GM12864 (cell line): ENCODE measurements around the gene CHST7.

Experiments used
- DNase-seq: peaks from one replicate; pipeline ENCODE4 v3.0.0-alpha.2; 2011; ENCODE audit warnings: low read depth
- H3K4me3 ChIP-seq: 2 replicates; pipeline ENCODE4 v1.5.1; 2011; ENCODE audit warnings: mild to moderate bottlenecking, low read depth, low read length, control low read depth
- CTCF ChIP-seq: IDR thresholded peaks from 2 replicates; pipeline ENCODE4 v1.5.1; 2011; ENCODE audit warnings: low read depth, mild to moderate bottlenecking, moderate library complexity, low read length, control low read depth, inconsistent platforms; ENCODE audit errors: missing control alignments

Gene CHST7

DNA sequence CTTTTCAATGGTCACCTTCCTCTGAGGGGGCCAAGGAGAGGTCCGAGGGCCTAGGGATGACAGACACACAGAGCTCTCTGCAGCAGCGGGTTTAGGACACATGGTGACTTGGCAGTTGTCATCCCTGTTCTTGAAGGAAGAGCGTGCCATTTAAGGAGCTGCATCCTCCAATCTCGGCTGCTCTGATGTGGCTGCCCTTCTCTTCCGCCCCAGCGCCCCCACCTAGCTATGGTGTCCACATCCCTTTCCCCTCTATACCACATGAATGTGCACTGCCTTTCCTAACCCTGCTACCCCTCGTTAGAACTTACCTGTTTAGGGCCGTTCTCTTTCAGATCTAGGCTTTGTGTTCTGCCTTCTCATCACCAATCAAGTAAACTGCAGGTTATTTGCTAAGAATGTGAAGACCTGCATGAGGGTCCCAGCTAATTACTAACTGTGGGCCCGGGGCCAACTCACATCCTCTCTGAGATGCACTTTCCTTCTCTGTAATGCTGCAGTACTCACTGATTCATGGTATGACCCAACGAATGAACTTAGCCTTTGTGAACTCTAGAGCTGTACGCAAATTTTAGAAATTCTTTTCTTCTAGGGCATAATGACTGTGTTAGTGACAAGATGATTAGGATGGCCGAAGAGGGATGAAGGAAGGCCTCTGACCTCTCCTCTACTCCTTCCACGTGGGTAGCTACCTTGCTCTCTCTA is 38.2 kb downstream of the CHST7 start:
- no peak overlapping the region for H3K4me3 ChIP-seq
- TF ChIP-seq CTCF = no peak
- no peak for DNase-seq

DNA sequence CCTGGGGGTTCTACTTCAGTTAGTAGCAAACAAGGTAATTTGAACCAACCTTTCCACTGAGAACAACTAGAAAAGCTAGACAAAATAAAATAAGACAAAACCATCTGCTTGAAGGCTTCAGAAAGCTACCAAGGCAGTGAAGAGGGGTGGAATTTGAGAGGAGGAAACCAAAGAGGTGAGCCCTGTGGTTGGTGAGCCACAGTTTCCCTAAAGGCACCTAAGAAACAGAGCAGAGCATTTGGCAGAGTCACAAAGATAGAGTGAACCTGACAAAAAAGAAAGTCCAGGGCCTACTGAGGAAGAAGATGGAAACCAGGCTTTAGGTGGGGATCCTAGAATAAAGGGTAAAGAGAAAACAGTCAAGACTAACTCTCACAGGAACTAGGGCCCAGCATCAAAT is 44.3 kb downstream of the CHST7 start:
- DNase-seq = no peak
- no peak overlapping the region for H3K4me3 ChIP-seq
- no peak for TF ChIP-seq CTCF

DNA sequence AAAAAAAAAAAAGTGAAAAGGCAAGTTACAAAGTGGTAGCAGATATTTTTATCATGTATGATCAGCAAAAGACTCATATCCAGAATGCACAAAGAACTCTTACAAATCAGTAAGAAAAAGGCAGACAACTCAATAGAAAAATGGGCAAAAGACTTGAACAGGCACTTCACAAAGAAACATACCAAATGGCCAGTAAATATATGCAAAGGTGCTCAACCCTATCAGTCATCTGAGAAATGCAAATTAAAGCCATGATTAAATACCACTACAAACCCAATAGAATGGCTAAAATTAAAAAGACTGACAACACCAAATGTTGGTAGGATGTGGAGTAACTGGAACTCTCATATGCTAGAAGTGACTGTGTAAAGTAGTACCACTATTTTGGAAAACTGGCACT is 45.4 kb downstream of the CHST7 start:
- TF ChIP-seq CTCF = no peak

DNA sequence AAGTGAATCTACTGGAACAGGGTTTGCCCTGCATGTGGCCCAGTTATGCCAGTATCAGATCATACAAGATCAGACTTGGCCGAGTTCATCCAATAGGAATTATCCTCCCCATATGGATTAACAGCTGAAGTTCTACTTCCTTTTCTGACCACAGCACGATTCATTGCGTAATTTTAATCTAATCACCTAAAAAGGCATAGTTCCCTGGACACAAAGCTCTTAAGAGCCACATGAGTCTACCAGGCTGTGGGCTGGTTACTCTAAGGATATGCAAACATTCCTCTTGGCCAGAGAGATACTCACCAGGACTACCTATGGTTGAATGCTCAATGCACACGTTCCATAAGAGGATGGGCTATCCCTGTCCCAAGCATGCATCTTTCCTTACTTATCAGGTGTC is 46.9 kb downstream of the CHST7 start:
- no peak overlapping the region for H3K4me3 ChIP-seq
- DNase-seq = no peak
- no peak for TF ChIP-seq CTCF

More for the DNA sequence above, 45.4 kb downstream of the CHST7 start:
- DNase-seq = no peak
- H3K4me3 ChIP-seq = no peak overlapping the region

DNA sequence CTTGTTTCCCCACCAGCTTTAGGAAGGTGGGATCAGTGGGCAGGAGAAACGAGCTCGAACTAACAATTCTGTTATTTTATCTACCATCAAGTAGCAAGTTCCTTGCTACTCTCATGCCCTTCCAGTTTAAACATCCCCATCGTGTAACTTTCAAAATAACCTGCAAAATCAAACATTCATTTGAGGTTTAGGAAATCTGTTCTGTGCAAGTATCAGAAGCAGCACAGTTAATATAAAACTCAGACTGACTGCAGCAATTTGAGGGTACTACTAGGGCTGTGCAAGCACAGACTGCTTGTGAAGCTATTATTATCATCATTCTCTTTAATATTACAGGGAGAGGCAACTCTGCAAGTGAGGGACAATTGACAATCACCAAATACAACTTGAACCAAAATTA is 48.0 kb downstream of the CHST7 start:
- DNase-seq = no peak
- TF ChIP-seq CTCF = no peak
- no peak overlapping the region for H3K4me3 ChIP-seq

- TF ChIP-seq CTCF = no peak
- H3K4me3 ChIP-seq = no peak overlapping the region
- no peak for DNase-seq
Observed at GRCh38 chrX:46624090-46624786, 50.7 kb downstream of the CHST7 start.

DNA sequence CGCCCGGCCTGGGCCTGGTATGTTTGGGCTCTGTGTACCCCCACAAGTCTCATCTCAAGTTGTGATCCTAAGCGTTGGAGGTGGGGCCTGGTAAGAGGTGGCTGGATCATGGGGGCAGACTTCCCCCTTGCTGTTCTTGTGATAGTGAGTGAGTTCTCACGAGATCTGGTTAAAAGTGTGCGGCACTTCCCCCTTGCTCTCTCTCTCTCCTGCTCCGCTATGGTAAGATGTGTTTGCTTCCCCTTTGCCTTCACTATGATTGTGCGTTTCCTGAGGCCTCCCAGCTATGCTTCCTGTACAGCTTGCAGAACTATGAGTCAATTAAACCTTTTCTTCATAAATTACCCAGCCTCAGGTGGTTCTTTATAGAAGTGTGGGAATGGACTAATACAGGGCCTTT is 53.0 kb downstream of the CHST7 start:
- DNase-seq = peak; percentile 43
- TF ChIP-seq CTCF = no peak
- no peak overlapping the region for H3K4me3 ChIP-seq
